Putamen (tissue), 1 donor: Measurements from ENCODE around the gene ACTN4.

ENCODE experiments used
- DNase-seq: peaks from one replicate; pipeline ENCODE4 v3.0.0-alpha.2; 2016; ENCODE audit warnings: low spot score

The ACTN4 gene

GRCh38 chr19:38723990-38724854 is 76.8 kb downstream of the ACTN4 start:
- DNase-seq, result no peak

- DNase-seq, result no peak
Measured at GRCh38 chr19:38725469-38726283, 78.2 kb downstream of the ACTN4 start.

GRCh38 chr19:38726284-38726673 is 78.8 kb downstream of the ACTN4 start:
- no peak for DNase-seq

- DNase-seq, result no peak
Measured at GRCh38 chr19:38726761-38727301, 79.4 kb downstream of the ACTN4 start.

- no peak for DNase-seq
Measured at GRCh38 chr19:38727306-38727867, 79.9 kb downstream of the ACTN4 start.

GRCh38 chr19:38727868-38728660 is 80.6 kb downstream of the ACTN4 start:
- no peak for DNase-seq

GRCh38 chr19:38728752-38729541 is 81.5 kb downstream of the ACTN4 start:
- DNase-seq, result no peak

- DNase-seq, result no peak
Measured at GRCh38 chr19:38729653-38730469, 82.4 kb downstream of the ACTN4 start.

- no peak for DNase-seq
Measured at GRCh38 chr19:38730470-38730730, 83.0 kb downstream of the ACTN4 start.

- no peak for DNase-seq
Measured at GRCh38 chr19:38730731-38731589, 83.5 kb downstream of the ACTN4 start.

GRCh38 chr19:38731654-38732301 is 84.3 kb downstream of the ACTN4 start:
- DNase-seq, result no peak

GRCh38 chr19:38733241-38733492 is 85.7 kb downstream of the ACTN4 start:
- DNase-seq, result no peak

GRCh38 chr19:38733493-38734175 is 86.2 kb downstream of the ACTN4 start:
- no peak for DNase-seq

GRCh38 chr19:38734176-38734425 is 86.7 kb downstream of the ACTN4 start:
- no peak for DNase-seq

GRCh38 chr19:38734426-38735256 is 87.2 kb downstream of the ACTN4 start:
- no peak for DNase-seq

GRCh38 chr19:38735257-38735686 is 87.8 kb downstream of the ACTN4 start:
- no peak for DNase-seq

GRCh38 chr19:38736036-38736412 is 88.6 kb downstream of the ACTN4 start:
- DNase-seq, result no peak
